ENCODE data around the gene LDHD.

Gene LDHD

GRCh38 chr16:75080205-75081029 is 36.2 kb downstream of the LDHD start:
- H3K4me1 ChIP-seq (ENCODE audit: control insufficient read depth, insufficient read depth, low read length, poor library complexity, severe bottlenecking), result peaks cover 22% of the 10 kb centered on the region
- no peaks in the 10 kb centered on the region for H3K27me3 ChIP-seq (replicated peaks; ENCODE audit: control insufficient read depth, insufficient read depth, low read length, poor library complexity, severe bottlenecking)
- no peak overlapping the region for H3K27ac ChIP-seq (ENCODE audit: insufficient read depth, low read length, poor library complexity, severe bottlenecking)
- no peak for DNase-seq
- H3K9me3 ChIP-seq (ENCODE audit: control insufficient read depth, low read length), result no peaks in the 10 kb centered on the region
- no peak overlapping the region for H3K4me3 ChIP-seq (ENCODE audit: insufficient read depth, low read depth, low read length, poor library complexity, severe bottlenecking)
- H3K36me3 ChIP-seq (ENCODE audit: control insufficient read depth, insufficient read depth, low read length), result no peaks in the 10 kb centered on the region

- Histone ChIP-seq H3K27ac (ENCODE audit: insufficient read depth, low read length, poor library complexity, severe bottlenecking) (no peak overlapping the region), H3K36me3 (ENCODE audit: control insufficient read depth, insufficient read depth, low read length) (no peaks in the 10 kb centered on the region), H3K9me3 (ENCODE audit: control insufficient read depth, low read length) (no peaks in the 10 kb centered on the region), H3K27me3 (replicated peaks; ENCODE audit: control insufficient read depth, insufficient read depth, low read length, poor library complexity, severe bottlenecking) (no peaks in the 10 kb centered on the region), H3K4me3 (ENCODE audit: insufficient read depth, low read depth, low read length, poor library complexity, severe bottlenecking) (no peak overlapping the region), H3K4me1 (ENCODE audit: control insufficient read depth, insufficient read depth, low read length, poor library complexity, severe bottlenecking) (peaks cover 25% of the 10 kb centered on the region)
- no peak for DNase-seq
Observed at GRCh38 chr16:75079346-75079926, 37.1 kb downstream of the LDHD start.

GRCh38 chr16:75078886-75079285 is 37.7 kb downstream of the LDHD start:
- peaks cover 30% of the 10 kb centered on the region for H3K4me1 ChIP-seq (ENCODE audit: control insufficient read depth, insufficient read depth, low read length, poor library complexity, severe bottlenecking)
- no peak for DNase-seq
- no peak overlapping the region for H3K27ac ChIP-seq (ENCODE audit: insufficient read depth, low read length, poor library complexity, severe bottlenecking)
- no peaks in the 10 kb centered on the region for H3K9me3 ChIP-seq (ENCODE audit: control insufficient read depth, low read length)
- no peaks in the 10 kb centered on the region for H3K36me3 ChIP-seq (ENCODE audit: control insufficient read depth, insufficient read depth, low read length)
- no peaks in the 10 kb centered on the region for H3K27me3 ChIP-seq (replicated peaks; ENCODE audit: control insufficient read depth, insufficient read depth, low read length, poor library complexity, severe bottlenecking)
- H3K4me3 ChIP-seq (ENCODE audit: insufficient read depth, low read depth, low read length, poor library complexity, severe bottlenecking), result no peak overlapping the region

GRCh38 chr16:75075688-75076268 is 40.8 kb downstream of the LDHD start:
- Histone ChIP-seq H3K4me3 (ENCODE audit: insufficient read depth, low read depth, low read length, poor library complexity, severe bottlenecking) (no peak overlapping the region), H3K4me1 (ENCODE audit: control insufficient read depth, insufficient read depth, low read length, poor library complexity, severe bottlenecking) (peaks cover 30% of the 10 kb centered on the region), H3K27ac (ENCODE audit: insufficient read depth, low read length, poor library complexity, severe bottlenecking) (peak overlapping the region; percentile 58), H3K27me3 (replicated peaks; ENCODE audit: control insufficient read depth, insufficient read depth, low read length, poor library complexity, severe bottlenecking) (no peaks in the 10 kb centered on the region), H3K9me3 (ENCODE audit: control insufficient read depth, low read length) (no peaks in the 10 kb centered on the region), H3K36me3 (ENCODE audit: control insufficient read depth, insufficient read depth, low read length) (no peaks in the 10 kb centered on the region)
- DNase-seq, result no peak

GRCh38 chr16:75074920-75075687 is 41.5 kb downstream of the LDHD start:
- DNase-seq, result peak; percentile 76 to 89 (median 81)
- H3K9me3 ChIP-seq (ENCODE audit: control insufficient read depth, low read length), result no peaks in the 10 kb centered on the region
- no peaks in the 10 kb centered on the region for H3K36me3 ChIP-seq (ENCODE audit: control insufficient read depth, insufficient read depth, low read length)
- H3K4me1 ChIP-seq (ENCODE audit: control insufficient read depth, insufficient read depth, low read length, poor library complexity, severe bottlenecking), result peaks cover 30% of the 10 kb centered on the region
- no peaks in the 10 kb centered on the region for H3K27me3 ChIP-seq (replicated peaks; ENCODE audit: control insufficient read depth, insufficient read depth, low read length, poor library complexity, severe bottlenecking)
- H3K4me3 ChIP-seq (ENCODE audit: insufficient read depth, low read depth, low read length, poor library complexity, severe bottlenecking), result no peak overlapping the region
- peak overlapping the region; percentile 58 for H3K27ac ChIP-seq (ENCODE audit: insufficient read depth, low read length, poor library complexity, severe bottlenecking)

GRCh38 chr16:75074304-75074793 is 42.2 kb downstream of the LDHD start:
- Histone ChIP-seq H3K27me3 (replicated peaks; ENCODE audit: control insufficient read depth, insufficient read depth, low read length, poor library complexity, severe bottlenecking) (no peaks in the 10 kb centered on the region), H3K4me3 (ENCODE audit: insufficient read depth, low read depth, low read length, poor library complexity, severe bottlenecking) (no peak overlapping the region), H3K4me1 (ENCODE audit: control insufficient read depth, insufficient read depth, low read length, poor library complexity, severe bottlenecking) (peaks cover 30% of the 10 kb centered on the region), H3K9me3 (ENCODE audit: control insufficient read depth, low read length) (no peaks in the 10 kb centered on the region), H3K36me3 (ENCODE audit: control insufficient read depth, insufficient read depth, low read length) (no peaks in the 10 kb centered on the region), H3K27ac (ENCODE audit: insufficient read depth, low read length, poor library complexity, severe bottlenecking) (no peak overlapping the region)
- DNase-seq, result no peak

GRCh38 chr16:75073545-75074303 is 42.9 kb downstream of the LDHD start:
- Histone ChIP-seq H3K9me3 (ENCODE audit: control insufficient read depth, low read length) (no peaks in the 10 kb centered on the region), H3K4me3 (ENCODE audit: insufficient read depth, low read depth, low read length, poor library complexity, severe bottlenecking) (no peak overlapping the region), H3K27ac (ENCODE audit: insufficient read depth, low read length, poor library complexity, severe bottlenecking) (no peak overlapping the region), H3K36me3 (ENCODE audit: control insufficient read depth, insufficient read depth, low read length) (no peaks in the 10 kb centered on the region), H3K4me1 (ENCODE audit: control insufficient read depth, insufficient read depth, low read length, poor library complexity, severe bottlenecking) (peaks cover 30% of the 10 kb centered on the region), H3K27me3 (replicated peaks; ENCODE audit: control insufficient read depth, insufficient read depth, low read length, poor library complexity, severe bottlenecking) (no peaks in the 10 kb centered on the region)
- DNase-seq, result no peak

GRCh38 chr16:75072239-75072947 is 44.2 kb downstream of the LDHD start:
- no peaks in the 10 kb centered on the region for H3K9me3 ChIP-seq (ENCODE audit: control insufficient read depth, low read length)

GRCh38 chr16:75071621-75072020 is 45.0 kb downstream of the LDHD start:
- Histone ChIP-seq H3K27ac (ENCODE audit: insufficient read depth, low read length, poor library complexity, severe bottlenecking) (no peak overlapping the region), H3K9me3 (ENCODE audit: control insufficient read depth, low read length) (no peaks in the 10 kb centered on the region), H3K27me3 (replicated peaks; ENCODE audit: control insufficient read depth, insufficient read depth, low read length, poor library complexity, severe bottlenecking) (no peaks in the 10 kb centered on the region), H3K4me3 (ENCODE audit: insufficient read depth, low read depth, low read length, poor library complexity, severe bottlenecking) (no peak overlapping the region), H3K4me1 (ENCODE audit: control insufficient read depth, insufficient read depth, low read length, poor library complexity, severe bottlenecking) (peaks cover 21% of the 10 kb centered on the region), H3K36me3 (ENCODE audit: control insufficient read depth, insufficient read depth, low read length) (no peaks in the 10 kb centered on the region)
- DNase-seq, result no peak

More at GRCh38 chr16:75072239-75072947, 44.2 kb downstream of the LDHD start:
- no peak overlapping the region for H3K27ac ChIP-seq (ENCODE audit: insufficient read depth, low read length, poor library complexity, severe bottlenecking)
- no peaks in the 10 kb centered on the region for H3K27me3 ChIP-seq (replicated peaks; ENCODE audit: control insufficient read depth, insufficient read depth, low read length, poor library complexity, severe bottlenecking)
- peaks cover 24% of the 10 kb centered on the region for H3K4me1 ChIP-seq (ENCODE audit: control insufficient read depth, insufficient read depth, low read length, poor library complexity, severe bottlenecking)
- H3K4me3 ChIP-seq (ENCODE audit: insufficient read depth, low read depth, low read length, poor library complexity, severe bottlenecking), result no peak overlapping the region
- H3K36me3 ChIP-seq (ENCODE audit: control insufficient read depth, insufficient read depth, low read length), result no peaks in the 10 kb centered on the region
- DNase-seq, result no peak

Measured in effector memory CD4-positive, alpha-beta T cell (primary cell).